ENCODE data around the gene SCAMP5.

Gene SCAMP5

DNA sequence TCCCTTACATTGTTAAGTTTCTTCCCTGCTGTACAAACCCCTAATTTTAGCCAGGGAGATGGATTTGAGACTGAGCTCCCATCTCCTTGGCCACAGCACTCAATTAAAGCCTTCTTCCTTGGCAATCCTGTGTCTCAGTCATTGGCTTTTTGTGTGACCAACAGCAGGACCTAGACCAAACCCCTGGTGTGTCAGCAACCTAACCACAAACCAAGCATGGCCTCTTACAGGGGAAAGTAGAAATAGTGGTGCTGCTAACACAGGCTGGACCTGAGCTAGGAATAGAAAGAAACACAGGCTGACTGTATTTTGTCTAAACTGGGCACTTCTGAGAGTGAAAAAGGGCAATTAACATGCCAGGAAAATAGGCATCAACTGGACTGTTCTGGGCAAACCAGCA, 65.9 kb downstream of the SCAMP5 start:
- DNase-seq (ENCODE audit: low read depth in 1 of 2, low spot score in 1 of 2): no peak
- in situ Hi-C loops (cut with HindIII; ENCODE audit: low pct_unique_long_range_greater_than_20kb, low sequenced_read_pairs): no loop called here
- TF ChIP-seq JUND (IDR thresholded peaks at IDR 0.05; ENCODE audit: low read depth): no peak

DNA sequence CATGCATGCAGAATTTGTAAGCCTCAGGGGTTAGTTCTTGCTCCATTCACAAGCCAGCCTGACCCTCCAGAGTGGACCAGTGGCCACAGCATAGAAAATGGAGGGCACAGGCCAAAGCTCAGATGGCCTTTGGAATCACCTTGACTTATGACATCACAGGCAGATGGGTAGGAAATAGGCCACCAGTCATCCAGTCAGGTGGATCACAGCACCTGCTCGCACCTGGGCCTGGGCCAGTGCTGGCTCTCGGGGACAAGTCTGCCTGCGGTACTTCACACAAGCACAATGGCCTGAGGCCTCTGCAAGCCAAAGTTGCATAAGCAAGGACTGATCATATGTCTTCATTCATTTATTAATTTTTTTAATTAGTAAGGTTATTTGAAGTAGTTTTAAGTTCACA, 67.3 kb downstream of the SCAMP5 start:
- in situ Hi-C loops (cut with HindIII; ENCODE audit: low pct_unique_long_range_greater_than_20kb, low sequenced_read_pairs): no loop called here
- no peak for TF ChIP-seq JUND (IDR thresholded peaks at IDR 0.05; ENCODE audit: low read depth)
- no peak for DNase-seq (ENCODE audit: low read depth in 1 of 2, low spot score in 1 of 2)

DNA sequence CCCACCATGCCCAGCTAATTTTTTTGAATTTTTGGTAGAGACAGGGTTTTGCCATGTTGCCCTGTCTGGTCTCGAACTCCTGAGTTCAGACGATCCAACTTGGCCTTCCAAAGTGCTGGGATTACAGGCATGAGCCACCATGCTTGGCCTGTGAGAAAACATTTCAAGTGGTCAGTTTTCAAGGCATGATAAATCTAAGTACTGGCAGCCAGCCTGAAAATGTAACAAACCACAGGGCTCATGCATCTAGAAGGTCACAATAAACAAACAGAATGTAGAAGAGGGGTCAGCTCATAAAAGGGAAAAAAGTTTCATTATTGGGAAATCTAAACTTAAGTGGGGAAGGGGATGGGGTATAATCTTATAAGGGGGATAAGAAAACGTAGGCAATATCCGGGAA, 68.0 kb downstream of the SCAMP5 start:
- TF ChIP-seq JUND (IDR thresholded peaks at IDR 0.05; ENCODE audit: low read depth): no peak
- in situ Hi-C loops (cut with HindIII; ENCODE audit: low pct_unique_long_range_greater_than_20kb, low sequenced_read_pairs): no loop called here
- DNase-seq (ENCODE audit: low read depth in 1 of 2, low spot score in 1 of 2): no peak

DNA sequence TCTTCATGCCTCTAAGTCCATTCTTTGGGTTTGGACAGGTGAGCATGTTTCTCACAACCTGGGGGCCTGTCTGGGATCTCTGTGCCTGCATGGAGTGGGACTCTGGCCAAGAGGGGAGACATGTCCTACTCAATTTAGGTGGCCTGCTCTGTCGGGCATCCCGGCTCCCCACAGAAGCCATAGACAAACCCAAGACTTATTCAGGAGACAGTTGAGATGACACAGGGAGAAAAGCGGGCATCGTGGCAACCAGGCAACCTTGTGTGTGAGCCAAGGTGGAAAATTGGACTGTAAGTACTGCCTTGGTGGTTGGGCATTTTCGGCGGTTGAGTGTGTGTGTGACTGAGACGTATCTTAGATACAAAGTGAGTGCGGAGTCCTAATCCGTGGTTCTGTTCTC, 68.5 kb downstream of the SCAMP5 start:
- in situ Hi-C loops (cut with HindIII; ENCODE audit: low pct_unique_long_range_greater_than_20kb, low sequenced_read_pairs): no loop called here
- no peak for TF ChIP-seq JUND (IDR thresholded peaks at IDR 0.05; ENCODE audit: low read depth)
- no peak for DNase-seq (ENCODE audit: low read depth in 1 of 2, low spot score in 1 of 2)

DNA sequence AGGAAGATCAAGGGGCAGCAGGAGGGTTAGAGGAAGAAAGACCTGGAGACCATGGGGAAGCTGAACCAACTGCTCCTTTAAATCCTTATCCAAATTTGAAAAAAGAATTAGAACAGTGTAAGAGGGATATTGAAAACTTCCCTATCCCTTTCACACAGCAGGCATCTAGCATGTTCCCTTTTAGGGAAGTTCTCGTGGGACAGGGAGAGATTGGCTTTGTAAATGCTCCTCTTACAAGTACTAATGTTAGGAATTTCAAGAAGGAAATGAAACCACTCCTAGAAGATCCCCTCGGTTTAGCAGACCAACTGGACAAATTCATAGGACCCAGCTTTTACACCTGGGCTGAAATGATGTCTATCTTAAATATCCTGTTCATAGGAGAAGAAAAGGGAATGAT, 69.5 kb downstream of the SCAMP5 start:
- in situ Hi-C loops (cut with HindIII; ENCODE audit: low pct_unique_long_range_greater_than_20kb, low sequenced_read_pairs): no loop called here
- no peak for DNase-seq (ENCODE audit: low read depth in 1 of 2, low spot score in 1 of 2)
- no peak for TF ChIP-seq JUND (IDR thresholded peaks at IDR 0.05; ENCODE audit: low read depth)

DNA sequence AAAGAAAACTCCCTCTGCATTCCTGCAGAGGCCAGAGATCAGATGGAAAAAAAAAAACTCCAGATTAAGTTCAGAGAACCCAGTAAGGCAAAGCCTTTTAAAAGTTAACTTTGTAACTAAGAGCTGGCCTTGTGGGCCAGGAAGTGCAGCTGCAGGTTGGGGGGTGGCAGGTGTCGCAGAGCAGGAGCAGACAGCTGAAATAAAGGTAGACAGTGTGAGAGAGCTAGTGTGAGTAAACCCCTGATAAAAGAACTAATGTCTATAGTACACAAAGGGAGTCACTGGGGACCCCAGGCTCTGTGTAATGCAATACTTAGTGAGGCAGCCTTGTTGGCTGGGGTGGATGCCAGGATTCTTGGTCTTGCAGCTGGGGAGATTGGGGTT, 70.1 kb downstream of the SCAMP5 start:
- DNase-seq (ENCODE audit: low read depth in 1 of 2, low spot score in 1 of 2): no peak
- in situ Hi-C loops (cut with HindIII; ENCODE audit: low pct_unique_long_range_greater_than_20kb, low sequenced_read_pairs): no loop called here
- TF ChIP-seq JUND (IDR thresholded peaks at IDR 0.05; ENCODE audit: low read depth): no peak

DNA sequence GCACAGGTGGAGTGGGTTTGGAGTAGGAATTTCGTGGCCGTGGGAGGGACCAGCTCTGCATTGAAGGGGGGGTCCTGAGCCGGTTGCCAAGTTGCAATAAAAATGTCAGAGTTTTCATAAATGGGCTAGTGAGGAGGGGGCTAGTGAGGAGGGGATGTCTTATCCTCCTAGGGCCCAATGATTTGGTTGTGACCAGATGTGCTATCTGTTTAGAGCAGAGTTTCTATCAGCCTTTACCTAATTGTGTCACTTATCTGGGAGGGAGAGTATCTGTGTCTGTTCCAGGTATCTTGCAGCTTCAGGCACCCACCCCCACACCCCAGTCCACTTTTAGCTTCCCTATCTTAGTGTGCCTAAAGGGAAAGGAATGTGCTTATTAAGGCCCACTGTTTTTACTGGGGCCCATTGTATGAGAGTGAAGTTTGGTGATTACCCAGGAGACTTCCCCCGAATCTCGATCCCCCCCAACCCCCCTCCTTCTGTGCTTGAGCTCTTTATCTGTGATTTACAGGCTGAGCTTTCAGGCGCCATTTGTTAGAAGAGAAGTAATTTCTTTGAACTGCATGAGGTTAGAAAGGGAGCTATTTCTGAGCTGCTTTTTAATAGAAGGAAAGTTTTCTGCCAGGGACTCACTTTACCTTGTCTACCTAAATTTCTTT, 70.6 kb downstream of the SCAMP5 start:
- in situ Hi-C loops (cut with HindIII; ENCODE audit: low pct_unique_long_range_greater_than_20kb, low sequenced_read_pairs): no loop called here
- no peak for TF ChIP-seq JUND (IDR thresholded peaks at IDR 0.05; ENCODE audit: low read depth)
- no peak for DNase-seq (ENCODE audit: low read depth in 1 of 2, low spot score in 1 of 2)

DNA sequence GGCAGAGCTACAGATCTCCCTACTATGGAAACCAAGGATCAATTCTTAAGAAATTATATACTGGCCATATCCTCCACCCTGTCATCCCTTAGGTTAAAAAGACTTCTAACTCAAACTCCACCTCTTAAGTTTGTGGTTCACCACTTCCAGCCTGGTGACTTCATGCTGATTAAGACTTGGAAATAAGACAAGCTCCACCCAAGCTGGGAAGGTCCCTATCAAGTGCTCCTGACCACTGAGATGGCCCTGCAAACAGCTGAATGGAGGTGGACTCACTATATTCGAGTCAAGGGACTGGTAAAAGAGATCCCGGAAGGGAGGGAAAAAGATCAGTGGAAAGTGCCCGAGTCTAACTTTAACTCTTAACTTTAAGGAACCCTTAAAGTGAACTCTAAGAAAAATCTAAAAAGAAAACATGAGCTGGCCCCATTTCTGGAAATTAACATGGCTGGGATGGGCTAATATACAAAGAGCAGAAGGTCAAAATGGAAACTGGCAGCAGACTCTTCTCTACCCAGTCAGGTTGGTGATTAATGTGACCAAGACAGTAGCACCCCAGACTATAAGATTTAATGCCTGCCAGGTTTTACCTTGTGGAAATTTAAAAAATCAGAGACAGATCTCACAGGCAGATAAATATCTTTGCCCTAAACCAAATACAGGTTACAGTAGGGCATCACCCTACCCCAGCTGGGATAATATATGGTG, 71.9 kb downstream of the SCAMP5 start:
- in situ Hi-C loops (cut with HindIII; ENCODE audit: low pct_unique_long_range_greater_than_20kb, low sequenced_read_pairs): no loop called here
- DNase-seq (ENCODE audit: low read depth in 1 of 2, low spot score in 1 of 2): no peak
- TF ChIP-seq JUND (IDR thresholded peaks at IDR 0.05; ENCODE audit: low read depth): no peak

DNA sequence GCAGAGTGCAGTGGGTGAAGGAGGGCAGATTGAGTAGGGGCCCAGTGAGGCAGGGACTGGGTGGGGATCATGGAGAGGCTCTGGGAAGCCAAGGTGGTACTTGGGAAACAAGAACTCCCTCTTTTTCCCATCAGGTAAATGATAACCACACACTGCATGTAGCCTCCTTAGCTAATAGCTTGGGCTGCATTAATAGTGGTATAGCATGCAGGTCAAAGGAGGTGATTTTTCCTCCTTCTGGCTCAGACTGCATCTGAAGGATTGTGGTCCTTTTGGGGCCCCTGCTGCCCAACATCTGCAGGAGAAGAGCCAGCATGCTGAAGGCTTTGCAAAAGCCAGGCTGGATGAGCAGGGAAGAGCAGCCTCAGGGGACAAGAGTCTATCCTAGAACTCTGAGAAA, 73.4 kb downstream of the SCAMP5 start:
- no peak for TF ChIP-seq JUND (IDR thresholded peaks at IDR 0.05; ENCODE audit: low read depth)
- no peak for DNase-seq (ENCODE audit: low read depth in 1 of 2, low spot score in 1 of 2)
- in situ Hi-C loops (cut with HindIII; ENCODE audit: low pct_unique_long_range_greater_than_20kb, low sequenced_read_pairs): no loop called here

DNA sequence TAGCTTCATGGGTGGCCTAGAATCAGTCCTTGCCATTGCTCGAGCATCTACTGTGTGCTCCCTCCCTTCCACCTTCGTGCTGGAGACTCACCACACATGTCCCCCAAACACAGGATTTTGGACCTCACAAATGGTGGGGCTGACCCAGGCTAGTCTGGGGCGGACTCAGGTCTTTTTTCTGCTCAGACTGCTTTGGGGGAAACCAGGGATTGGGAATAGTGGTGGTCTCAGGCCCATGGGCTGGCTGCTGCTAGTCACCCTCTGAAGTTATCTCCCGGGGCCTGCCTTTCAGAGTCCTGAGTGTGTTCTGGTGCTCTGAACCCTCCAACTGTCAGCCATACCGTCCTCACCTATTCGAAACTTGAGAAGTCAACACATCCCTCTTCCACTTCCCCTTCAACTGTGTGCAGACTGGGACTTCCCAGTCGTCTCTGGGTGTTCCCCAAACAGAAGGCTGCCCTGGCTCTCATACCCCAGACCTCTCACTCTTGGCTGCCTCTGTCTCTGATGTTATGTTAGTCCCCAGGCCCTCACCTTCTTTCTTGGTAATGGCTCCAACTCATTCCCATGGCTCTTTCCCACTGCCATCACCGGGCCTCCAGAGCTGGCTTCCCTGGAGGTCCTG, 74.0 kb downstream of the SCAMP5 start:
- no peak for TF ChIP-seq JUND (IDR thresholded peaks at IDR 0.05; ENCODE audit: low read depth)
- in situ Hi-C loops (cut with HindIII; ENCODE audit: low pct_unique_long_range_greater_than_20kb, low sequenced_read_pairs): no loop called here
- DNase-seq (ENCODE audit: low read depth in 1 of 2, low spot score in 1 of 2): no peak

DNA sequence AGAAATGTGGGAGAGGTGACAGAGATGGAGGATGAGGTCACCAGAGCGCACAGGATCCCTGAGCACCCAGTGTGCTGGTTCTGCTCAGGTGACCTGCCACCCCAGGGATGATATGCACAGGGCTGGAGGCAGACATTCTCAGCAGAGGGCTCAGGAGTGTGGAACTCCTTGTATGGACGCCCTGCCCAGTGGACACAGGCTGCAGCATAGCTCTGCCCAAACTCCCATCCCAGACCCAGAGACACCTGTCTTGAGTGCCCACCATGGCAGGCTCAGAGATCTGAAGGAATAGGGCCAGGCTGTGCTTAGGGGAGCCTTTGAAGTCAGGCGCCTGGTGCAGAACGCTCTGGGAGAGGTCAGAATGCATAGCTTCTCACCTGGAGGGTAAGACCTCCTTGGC, 75.3 kb downstream of the SCAMP5 start:
- in situ Hi-C loops (cut with HindIII; ENCODE audit: low pct_unique_long_range_greater_than_20kb, low sequenced_read_pairs): no loop called here
- TF ChIP-seq JUND (IDR thresholded peaks at IDR 0.05; ENCODE audit: low read depth): no peak
- no peak for DNase-seq (ENCODE audit: low read depth in 1 of 2, low spot score in 1 of 2)
